COLO668 (cell line): ENCODE results near the gene AZGP1.
"Not testable (repeated sequence)": the region's sequence is repeated elsewhere in the genome, so short reads cannot be mapped to it uniquely, and the experiment has no call there.

Experiments
- DNase-seq: peaks from one replicate; lab custom pipeline; 2025; ENCODE audit not compliant: unreplicated experiment; lab: John Stamatoyannopoulos, UW

The AZGP1 gene

DNA sequence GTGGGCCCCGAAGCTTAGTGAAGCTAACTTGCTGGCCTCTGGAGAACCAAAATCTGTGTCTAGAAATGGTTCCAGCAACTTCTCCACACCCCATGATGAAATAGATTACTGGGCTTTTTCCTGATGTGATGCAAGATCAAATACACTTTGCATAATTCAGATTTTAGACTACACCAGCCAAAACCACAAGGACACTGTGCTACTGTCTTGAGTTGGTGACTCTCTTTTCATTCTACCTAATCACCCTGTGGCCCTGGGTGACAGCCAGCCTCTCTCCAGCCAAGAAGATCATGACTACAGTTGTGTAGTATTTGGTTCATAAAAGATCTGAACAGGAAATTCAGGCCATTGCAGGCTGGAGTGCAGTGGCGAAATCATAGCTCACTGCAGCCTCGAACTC lies 22.2 kb downstream of the AZGP1 start:
- DNase-seq = no peak

DNA sequence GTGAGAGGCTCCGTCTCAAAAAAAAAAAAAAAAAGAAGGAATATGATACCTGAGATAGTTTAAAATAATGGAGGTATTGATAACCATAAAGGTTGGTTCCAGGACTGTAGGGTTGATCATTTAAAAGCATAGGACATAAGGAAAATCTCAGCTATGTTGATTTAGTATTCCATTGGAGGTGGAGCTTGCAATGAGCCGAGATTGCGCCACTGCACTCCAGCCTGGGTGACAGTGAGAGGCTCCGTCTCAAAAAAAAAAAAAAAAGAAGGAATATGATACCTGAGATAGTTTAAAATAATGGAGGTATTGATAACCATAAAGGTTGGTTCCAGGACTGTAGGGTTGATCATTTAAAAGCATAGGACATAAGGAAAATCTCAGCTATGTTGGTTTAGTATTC lies 23.2 kb downstream of the AZGP1 start:
- not testable (repeated sequence) for DNase-seq

DNA sequence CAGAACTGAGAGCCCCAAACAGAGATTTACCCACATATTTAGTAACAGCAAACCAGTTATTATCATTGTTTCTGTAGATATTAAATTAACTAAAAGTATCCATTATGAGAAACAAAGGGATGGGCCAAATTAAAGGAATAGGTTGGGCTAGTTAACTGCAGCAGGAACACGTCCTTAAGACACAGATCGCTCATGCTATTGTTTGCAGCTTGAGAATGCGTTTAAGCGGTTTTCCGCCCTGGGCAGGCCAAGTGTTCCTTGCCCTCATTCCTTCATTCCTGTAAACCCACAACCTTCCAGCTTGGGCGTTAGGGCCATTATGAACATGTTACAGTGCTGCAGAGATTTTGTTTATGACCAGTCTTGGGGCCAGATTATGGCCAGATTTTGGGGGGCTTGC lies 25.0 kb downstream of the AZGP1 start:
- not testable (repeated sequence) for DNase-seq

GRCh38 chr7:99949645-99950228 lies 26.1 kb downstream of the AZGP1 start:
- no peak for DNase-seq

GRCh38 chr7:99947608-99948007 lies 28.2 kb downstream of the AZGP1 start:
- no peak for DNase-seq

GRCh38 chr7:99944497-99945070 lies 31.2 kb downstream of the AZGP1 start:
- DNase-seq = peak; percentile 46

DNA sequence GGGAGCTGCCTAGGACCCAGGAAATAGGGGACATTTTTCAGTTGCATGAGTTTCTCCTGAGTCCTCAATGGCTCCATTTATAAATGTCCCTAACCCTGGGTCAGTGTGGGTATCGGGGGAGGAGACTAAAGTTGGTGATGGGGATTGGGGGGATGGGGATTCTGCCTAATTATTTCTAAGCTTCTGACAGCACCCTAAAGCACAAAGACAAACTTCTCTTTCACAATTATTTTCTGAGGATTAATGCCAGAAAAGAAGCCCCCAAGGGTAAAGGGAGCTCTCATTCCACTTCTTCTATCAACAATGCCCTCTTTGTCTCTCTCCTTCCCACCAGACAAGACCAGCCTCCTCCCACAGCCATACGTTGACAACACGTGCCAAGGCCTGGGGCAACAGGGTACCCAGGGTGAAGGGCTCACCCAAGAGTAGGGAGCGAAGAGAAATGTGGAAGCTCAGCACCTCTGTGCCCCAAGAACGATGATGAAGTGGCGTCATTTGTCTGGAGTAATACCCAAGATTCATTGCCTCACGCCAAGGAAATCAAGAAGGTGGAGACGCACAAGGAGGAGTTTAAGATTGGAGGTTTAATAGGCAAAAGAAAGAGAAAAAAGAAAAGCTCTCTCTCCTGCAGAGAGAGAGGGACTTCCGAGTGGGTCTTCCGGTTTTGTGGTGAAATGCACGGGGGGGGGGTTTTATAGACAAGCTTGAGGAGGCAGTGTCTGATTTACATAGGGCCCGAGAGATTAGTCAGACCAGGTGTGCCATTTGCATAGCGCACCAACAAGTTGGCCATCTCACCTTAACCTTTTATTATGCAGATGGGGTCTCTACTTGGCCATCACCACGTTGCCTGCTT lies 32.0 kb downstream of the AZGP1 start:
- DNase-seq = peak; percentile 84

DNA sequence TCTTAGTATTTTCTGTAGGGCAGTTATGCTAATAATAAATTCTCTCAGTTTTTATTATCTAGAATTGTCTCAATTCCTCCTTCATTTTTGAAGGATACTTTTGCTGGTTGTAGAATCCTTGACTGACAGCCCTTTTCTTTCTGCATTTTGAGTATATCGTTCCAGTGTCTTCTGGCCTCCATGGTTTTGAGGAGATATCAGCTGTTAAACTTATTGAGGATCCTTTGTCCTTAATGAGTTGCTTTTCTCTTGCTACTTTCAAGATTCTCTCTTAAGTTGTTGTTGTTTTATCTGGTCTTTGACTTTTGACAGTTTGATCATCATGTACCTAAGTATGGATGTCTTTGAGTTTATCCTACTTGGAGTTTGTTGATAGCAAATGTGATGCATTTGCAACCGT lies 37.5 kb downstream of the AZGP1 start:
- no peak for DNase-seq

GRCh38 chr7:99935009-99935408 lies 40.8 kb downstream of the AZGP1 start:
- DNase-seq = not testable (repeated sequence)

- DNase-seq = no peak
These were observed 45.5 kb downstream of the AZGP1 start for GRCh38 chr7:99930376-99930775.

- no peak for DNase-seq
These were observed 46.1 kb downstream of the AZGP1 start for GRCh38 chr7:99929730-99930053.

DNA sequence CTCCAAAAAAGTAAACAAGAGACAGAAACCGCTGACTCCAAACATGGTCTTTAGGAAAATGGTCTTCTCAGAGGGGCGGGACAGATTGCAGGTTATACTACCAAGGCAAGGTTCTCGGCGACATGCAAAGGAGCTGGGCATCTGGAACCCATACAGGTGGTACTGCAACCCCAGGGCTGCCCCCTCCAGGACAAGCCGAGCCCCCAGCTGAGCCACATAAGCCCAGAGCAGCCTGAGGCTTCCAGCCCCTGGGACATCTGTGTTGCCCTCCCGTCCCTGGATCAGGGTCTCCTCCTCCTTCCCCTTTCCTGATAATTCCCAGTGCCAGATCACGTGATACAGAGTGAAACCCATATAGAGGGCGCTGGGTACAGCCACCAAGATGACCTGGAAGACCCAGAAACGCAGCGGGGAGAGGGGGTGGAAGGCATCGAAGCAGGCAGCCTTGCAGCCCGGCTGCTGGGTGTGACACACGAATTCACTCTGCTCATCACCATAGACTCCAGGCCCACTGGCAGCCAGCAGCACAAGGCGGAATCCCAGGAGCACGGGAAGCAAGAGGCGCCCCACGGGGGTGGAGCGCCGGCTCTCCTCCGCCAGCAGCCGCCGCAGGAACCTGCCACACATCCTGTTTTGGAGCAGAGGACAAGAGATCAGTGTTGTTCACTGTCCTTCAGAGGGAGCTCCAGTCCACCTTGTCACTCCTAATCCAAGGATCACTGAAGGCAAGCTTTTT lies 46.7 kb downstream of the AZGP1 start, which contains the start of gene GJC3:
Gene GJC3, minus strand, starts transcription at position 627 of the 736 bp plus-strand sequence. Its CDS starts 0 bp downstream, at position 627.
- DNase-seq = peak; percentile 72

DNA sequence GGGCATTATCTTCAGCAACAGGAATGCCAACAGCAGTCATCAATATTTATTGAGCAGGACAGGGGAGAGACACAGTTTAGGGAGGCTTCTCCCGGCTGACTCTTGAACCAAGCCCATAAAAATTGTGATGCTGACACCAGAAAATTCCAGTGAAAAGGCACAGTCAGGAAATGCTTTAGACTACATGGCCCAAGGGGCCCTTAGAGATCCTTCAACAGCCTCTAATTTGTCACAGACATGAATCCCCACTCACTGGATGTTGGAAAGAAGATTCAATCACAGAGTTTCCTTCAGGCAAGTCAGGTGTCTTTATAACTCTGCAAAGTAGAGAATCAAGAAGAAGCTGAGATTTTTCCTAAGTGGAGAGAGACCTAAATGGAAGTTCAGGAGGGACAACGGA lies 47.6 kb downstream of the AZGP1 start:
- no peak for DNase-seq

- no peak for DNase-seq
These were observed 48.3 kb downstream of the AZGP1 start for GRCh38 chr7:99927536-99927935.

GRCh38 chr7:99926321-99926720 lies 49.5 kb downstream of the AZGP1 start:
- DNase-seq = no peak

DNA sequence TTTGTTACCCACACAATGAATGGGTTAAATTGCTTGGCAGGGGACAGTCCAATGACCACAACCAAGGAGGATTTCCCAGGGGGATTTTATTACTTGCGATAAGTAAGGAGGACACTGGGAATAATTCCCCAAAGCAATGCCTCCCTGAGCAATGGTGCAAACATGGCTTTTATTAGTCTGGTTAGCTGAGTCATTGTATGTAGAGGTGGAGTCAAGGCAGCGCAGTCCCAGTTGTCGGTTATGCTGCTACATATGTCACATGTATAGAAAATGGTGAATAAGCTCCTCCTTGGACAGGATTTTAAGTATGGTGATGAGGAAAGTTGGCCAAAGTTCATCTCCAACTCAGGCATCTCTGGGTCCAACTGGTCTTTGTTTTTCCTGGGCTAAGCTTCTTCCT lies 52.6 kb downstream of the AZGP1 start:
- DNase-seq = no peak

DNA sequence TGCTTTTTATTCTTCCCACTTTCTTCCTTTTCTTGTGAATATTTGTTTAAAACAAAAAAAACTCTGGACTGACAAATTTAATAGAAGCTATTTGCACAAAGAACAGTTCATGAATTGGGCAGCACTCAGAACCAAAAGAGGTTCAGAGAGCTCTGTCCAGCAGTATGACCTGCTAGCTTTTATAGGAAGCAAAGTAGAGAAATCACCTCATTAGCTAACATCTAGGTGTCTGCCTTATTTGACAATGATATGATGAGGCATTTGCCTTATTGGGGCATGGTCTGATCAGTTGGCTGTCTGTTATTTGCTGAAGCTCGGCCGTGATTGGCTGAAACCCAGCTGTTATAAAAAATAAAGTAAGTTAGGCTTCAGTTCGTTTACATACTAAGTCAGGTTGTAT lies 55.7 kb downstream of the AZGP1 start:
- DNase-seq = no peak

DNA sequence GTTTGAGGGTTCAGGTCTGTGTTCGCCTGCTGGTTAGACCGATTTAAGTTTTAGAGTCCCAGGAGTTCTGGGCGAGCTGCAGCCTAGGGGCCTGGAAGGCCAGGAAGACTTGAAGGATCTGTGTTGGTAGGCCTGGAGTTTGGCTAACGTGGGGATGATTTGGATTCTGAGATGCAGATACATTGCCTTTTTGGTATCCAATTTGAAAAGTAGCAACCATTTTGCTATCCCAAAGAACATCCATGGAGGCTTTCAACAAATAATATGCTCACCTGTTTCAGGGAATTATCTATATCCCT lies 56.1 kb downstream of the AZGP1 start:
- no peak for DNase-seq

- DNase-seq = peak; percentile 92
These were observed 56.6 kb downstream of the AZGP1 start, which contains the start of gene TRIM4 for GRCh38 chr7:99918959-99919813. TSS of gene TRIM4 (minus strand) at chr7:99919530. CDS start at chr7:99919401, 129 bp downstream.
